ENCODE measurements around the gene SEMA5A.
"Not testable (repeated sequence)": the region's sequence is repeated elsewhere in the genome, so short reads cannot be mapped to it uniquely, and the experiment has no call there.

Gene SEMA5A

GRCh38 chr5:9438596-9439354 is 107.1 kb downstream of the SEMA5A start:
- DNase-seq, result no peak

- no peak for DNase-seq
Measured at GRCh38 chr5:9437741-9438240, 108.1 kb downstream of the SEMA5A start.

- no peak for DNase-seq
Measured at GRCh38 chr5:9431496-9432258, 114.2 kb downstream of the SEMA5A start.

- DNase-seq, result no peak
Measured at GRCh38 chr5:9431151-9431495, 114.8 kb downstream of the SEMA5A start.

- no peak for DNase-seq
Measured at GRCh38 chr5:9430306-9430705, 115.6 kb downstream of the SEMA5A start.

- DNase-seq, result no peak
Measured at GRCh38 chr5:9429691-9430215, 116.1 kb downstream of the SEMA5A start.

- DNase-seq, result no peak
Measured at GRCh38 chr5:9428272-9428671, 117.6 kb downstream of the SEMA5A start.

GRCh38 chr5:9425710-9426109 is 120.2 kb downstream of the SEMA5A start:
- no peak for DNase-seq

GRCh38 chr5:9423571-9423970 is 122.3 kb downstream of the SEMA5A start:
- no peak for DNase-seq

GRCh38 chr5:9421884-9422283 is 124.0 kb downstream of the SEMA5A start:
- DNase-seq, result no peak

- no peak for DNase-seq
Measured at GRCh38 chr5:9419794-9420193, 126.1 kb downstream of the SEMA5A start.

GRCh38 chr5:9415566-9415965 is 130.3 kb downstream of the SEMA5A start:
- DNase-seq, result no peak

GRCh38 chr5:9415091-9415490 is 130.8 kb downstream of the SEMA5A start:
- DNase-seq, result no peak

- DNase-seq, result no peak
Measured at GRCh38 chr5:9411142-9411541, 134.7 kb downstream of the SEMA5A start.

GRCh38 chr5:9409413-9409960 is 136.4 kb downstream of the SEMA5A start:
- DNase-seq, result no peak

- DNase-seq, result no peak
Measured at GRCh38 chr5:9408964-9409363, 136.9 kb downstream of the SEMA5A start.

GRCh38 chr5:9405196-9405754 is 140.6 kb downstream of the SEMA5A start:
- no peak for DNase-seq

- DNase-seq, result no peak
Measured at GRCh38 chr5:9401786-9402472, 143.9 kb downstream of the SEMA5A start.

GRCh38 chr5:9399783-9400182 is 146.1 kb downstream of the SEMA5A start:
- not testable (repeated sequence) for DNase-seq

GRCh38 chr5:9399094-9399493 is 146.8 kb downstream of the SEMA5A start:
- no peak for DNase-seq

- DNase-seq, result no peak
Measured at GRCh38 chr5:9398227-9398626, 147.6 kb downstream of the SEMA5A start.

- no peak for DNase-seq
Measured at GRCh38 chr5:9396285-9396770, 149.5 kb downstream of the SEMA5A start.

GRCh38 chr5:9395706-9396105 is 150.2 kb downstream of the SEMA5A start:
- no peak for DNase-seq

All from NCI-H1417 treated with DMSO at 0.1 percent for 48 hours (cell line).